T-helper 1 cell (primary cell): ENCODE results near the gene MPP3.
"Not testable (repeated sequence)": the region's sequence is repeated elsewhere in the genome, so short reads cannot be mapped to it uniquely, and the experiment has no call there.

Source experiments
- DNase-seq, 5 donors: peaks; one replicate each; pipeline ENCODE4 v3.0.0-alpha.2; 2012 to 2020

MPP3 gene

GRCh38 chr17:43860927-43861622 lies 28.1 kb upstream of the MPP3 start:
- DNase-seq = no peak

GRCh38 chr17:43860077-43860725 lies 27.3 kb upstream of the MPP3 start:
- no peak for DNase-seq

- DNase-seq = no peak
Measured at GRCh38 chr17:43857957-43858600, 25.1 kb upstream of the MPP3 start.

- no peak for DNase-seq
Measured at GRCh38 chr17:43857141-43857540, 24.2 kb upstream of the MPP3 start.

DNA sequence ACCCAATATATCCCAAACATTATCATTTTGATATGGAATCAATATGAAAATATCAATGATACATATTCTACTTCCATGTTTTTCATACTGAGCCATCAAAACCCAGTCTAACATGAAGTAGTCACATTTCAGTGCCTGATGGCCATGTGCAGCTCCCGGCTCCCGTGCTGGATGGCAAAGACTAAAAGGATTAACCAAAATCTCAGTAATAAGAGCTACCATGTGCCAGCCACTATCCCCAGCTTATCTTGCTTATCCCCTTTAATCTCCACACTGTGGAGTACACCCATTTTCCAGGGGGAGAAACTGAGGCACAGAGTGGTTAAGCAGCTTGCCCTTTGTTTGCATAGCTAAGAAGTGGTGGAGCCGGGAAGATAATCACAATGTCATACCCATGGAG lies 23.2 kb upstream of the MPP3 start:
- DNase-seq = no peak

DNA sequence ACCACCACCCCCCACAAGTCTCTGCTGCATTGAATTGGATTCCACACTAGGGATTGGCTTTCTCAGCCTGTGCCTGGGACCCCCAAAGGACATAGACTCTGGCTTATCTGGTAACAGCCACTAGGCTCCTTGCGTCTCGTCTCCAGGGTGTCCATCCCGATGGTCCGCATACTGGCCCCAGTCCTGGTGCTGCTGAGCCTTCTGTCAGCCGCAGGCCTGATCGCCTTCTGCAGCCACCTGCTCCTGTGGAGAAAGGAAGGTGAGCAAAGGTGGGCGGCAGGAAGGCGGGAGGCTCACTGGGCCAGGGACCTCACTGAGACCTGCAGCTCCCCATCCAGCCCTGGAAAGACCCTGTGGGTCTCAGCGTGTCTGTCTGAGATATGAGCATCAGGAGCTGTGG lies 22.1 kb upstream of the MPP3 start:
- DNase-seq = no peak

DNA sequence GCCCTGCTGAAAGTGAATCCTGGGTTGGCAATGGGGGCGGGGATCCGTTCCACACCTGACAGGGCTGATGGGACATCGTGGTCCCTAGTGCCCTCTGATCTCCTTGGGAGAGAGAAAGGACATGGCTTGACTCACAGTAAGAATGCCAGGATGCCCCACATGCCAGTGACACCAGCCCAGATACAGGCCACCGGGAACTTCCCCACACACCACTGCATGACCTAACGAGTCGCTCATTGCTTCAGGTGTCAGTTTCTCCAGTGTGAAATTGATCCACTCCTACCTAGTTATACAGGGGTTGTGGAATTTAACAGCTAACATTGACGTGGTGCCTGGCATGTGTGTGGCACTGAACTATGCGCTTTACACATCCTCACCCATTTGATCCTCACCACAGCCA lies 21.6 kb upstream of the MPP3 start:
- DNase-seq = no peak

GRCh38 chr17:43853546-43853945 lies 20.6 kb upstream of the MPP3 start:
- DNase-seq = no peak

- DNase-seq = no peak
Measured at GRCh38 chr17:43852571-43852970, 19.6 kb upstream of the MPP3 start.

DNA sequence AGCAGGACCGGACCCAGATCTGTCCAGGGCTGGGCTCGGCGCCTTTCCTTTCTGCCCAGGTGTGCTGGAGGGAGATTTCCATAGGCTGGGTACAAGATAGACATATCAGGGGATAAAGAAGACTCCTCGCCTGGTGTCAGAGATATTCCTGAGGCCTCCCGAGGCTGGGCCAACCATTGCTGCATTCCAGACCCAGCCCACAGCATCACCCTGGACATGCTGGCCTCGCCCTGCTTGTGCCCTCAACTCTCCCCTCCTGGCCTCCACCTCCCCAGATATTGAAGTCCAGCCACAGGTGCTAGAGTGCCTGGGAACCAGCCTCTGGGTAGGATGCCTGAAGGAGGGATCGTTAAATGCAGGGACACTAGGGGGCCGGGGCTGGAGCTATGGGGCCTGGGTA lies 16.2 kb upstream of the MPP3 start:
- no peak for DNase-seq

DNA sequence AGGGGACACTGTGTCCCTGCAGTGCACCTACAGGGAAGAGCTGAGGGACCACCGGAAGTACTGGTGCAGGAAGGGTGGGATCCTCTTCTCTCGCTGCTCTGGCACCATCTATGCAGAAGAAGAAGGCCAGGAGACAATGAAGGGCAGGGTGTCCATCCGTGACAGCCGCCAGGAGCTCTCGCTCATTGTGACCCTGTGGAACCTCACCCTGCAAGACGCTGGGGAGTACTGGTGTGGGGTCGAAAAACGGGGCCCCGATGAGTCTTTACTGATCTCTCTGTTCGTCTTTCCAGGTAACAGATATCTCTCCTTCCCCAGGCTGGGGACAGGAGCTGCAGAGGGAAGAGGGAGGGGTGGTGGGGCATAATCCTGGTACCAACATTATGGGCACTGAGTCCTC lies 15.7 kb upstream of the MPP3 start:
- no peak for DNase-seq

- no peak for DNase-seq
Measured at GRCh38 chr17:43846963-43847371, 14.0 kb upstream of the MPP3 start, which contains the start of gene CD300LG. CD300LG (plus strand) TSS chr17:43847176; CDS start chr17:43847217, 41 bp downstream.

- peak; percentile 28 to 66 (median 52) for DNase-seq
Measured at GRCh38 chr17:43846221-43846712, 13.3 kb upstream of the MPP3 start.

GRCh38 chr17:43845766-43846165 lies 12.8 kb upstream of the MPP3 start:
- DNase-seq = no peak

- DNase-seq = no peak
Measured at GRCh38 chr17:43844241-43844640, 11.3 kb upstream of the MPP3 start.

GRCh38 chr17:43842975-43843325 lies 10.0 kb upstream of the MPP3 start:
- DNase-seq = no peak

DNA sequence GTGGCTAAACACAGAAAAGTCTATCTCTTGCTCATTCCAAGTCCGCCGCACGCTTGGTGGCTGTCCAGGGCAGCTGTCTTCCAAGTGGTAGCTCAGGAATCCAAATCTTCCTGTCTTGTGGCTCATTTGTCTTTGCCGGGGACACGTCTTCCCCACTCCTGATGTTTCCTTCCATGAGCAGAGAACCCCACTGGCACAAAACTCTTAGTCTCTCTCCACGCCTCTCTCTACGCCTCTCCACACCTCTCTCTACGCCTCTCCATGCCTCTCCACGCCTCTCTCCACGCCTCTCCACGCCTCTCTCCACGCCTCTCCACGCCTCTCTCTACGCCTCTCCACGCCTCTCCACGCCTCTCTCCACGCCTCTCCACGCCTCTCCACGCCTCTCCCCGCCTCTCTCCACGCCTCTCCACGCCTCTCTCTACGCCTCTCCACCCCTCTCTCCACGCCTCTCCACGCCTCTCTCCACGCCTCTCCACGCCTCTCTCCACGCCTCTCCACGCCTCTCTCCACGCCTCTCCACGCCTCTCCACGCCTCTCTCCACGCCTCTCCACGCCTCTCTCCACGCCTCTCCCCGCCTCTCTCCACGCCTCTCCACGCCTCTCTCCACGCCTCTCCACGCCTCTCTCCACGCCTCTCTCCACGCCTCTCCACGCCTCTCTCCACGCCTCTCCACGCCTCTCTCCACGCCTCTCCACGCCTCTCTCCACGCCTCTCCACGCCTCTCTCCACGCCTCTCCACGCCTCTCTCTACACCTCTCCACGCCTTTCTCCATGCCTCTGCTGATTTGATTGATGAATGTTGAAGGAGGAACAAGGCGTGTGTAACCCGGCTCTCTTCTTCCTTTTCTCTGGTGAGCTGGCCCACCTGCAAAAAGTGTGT lies 9.4 kb upstream of the MPP3 start:
- DNase-seq = not testable (repeated sequence)

GRCh38 chr17:43841282-43841681 lies 8.3 kb upstream of the MPP3 start:
- DNase-seq = no peak

- DNase-seq = no peak
Measured at GRCh38 chr17:43840814-43841213, 7.9 kb upstream of the MPP3 start.

DNA sequence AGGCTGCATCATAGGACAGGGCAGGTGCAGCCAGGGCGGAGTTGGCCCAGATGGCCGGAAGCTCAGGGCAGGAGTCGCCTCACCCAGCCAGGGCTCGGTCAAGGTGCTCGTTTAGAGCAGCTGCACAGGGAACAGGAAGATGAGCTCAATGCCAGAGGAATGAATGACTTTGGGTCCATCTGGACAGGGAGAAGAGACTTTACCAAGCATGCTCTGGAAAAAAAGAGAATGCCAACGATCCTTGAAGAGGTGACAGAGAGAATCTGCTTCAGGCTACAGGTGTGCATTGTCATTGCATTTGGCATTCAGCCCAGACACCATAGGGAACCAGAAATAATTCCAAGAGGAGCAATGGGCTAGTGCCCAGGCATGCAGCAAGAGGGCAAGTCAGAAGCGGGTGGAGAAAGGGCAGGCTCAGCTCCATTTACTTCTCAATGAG lies 6.7 kb upstream of the MPP3 start:
- no peak for DNase-seq

GRCh38 chr17:43834106-43834505 lies 1.2 kb upstream of the MPP3 start:
- no peak for DNase-seq

GRCh38 chr17:43832168-43832975 lies 574 bp downstream of the MPP3 start:
- DNase-seq = no peak
